SW 1271 (cell line): Measurements from ENCODE around the gene PHOX2A.
"Not testable (repeated sequence)": the region's sequence is repeated elsewhere in the genome, so short reads cannot be mapped to it uniquely, and the experiment has no call there.

Experiments
- DNase-seq, 2 experiments: peaks; one replicate each; lab custom pipeline; 2025; lab: John Stamatoyannopoulos, UW

The PHOX2A gene

DNA sequence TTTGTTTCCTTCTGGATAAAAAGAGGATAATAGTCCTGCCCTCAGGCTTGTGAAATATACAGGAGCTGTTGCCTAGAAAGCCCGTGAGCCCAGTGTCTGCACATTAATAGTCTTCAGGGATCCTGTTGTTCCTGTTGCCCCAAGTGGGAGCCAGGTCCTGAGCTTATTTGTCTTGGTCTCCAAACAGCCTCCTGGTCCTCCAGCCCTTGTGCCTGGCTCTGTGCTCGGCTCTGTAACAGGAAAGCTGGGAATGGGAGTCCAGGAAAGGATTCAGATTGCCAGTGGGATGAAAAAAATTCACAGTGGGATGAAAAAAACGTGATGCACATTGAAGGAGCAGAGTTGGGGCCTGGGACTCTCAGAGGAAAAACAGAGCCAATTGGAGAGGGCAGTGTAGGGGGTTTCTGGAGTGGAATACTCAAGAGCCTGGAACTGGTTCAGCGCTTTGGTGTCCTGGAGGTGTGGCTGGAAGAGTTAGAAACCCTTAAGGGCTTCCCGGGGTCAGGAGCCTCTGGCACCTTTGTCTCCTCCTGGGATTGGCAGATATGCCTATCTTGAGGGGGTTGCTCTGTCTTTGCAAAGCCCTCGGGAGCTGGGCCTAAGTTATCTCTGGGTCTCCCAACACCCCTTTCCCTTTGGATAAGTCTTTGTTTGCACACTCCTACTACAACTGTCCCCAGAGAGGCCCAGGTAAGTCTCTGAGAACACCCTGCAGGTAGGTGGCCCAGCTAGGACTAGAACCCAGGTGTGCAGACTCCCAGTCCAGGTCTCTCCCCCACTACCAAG lies 21.7 kb downstream of the PHOX2A start:
- DNase-seq = no peak

DNA sequence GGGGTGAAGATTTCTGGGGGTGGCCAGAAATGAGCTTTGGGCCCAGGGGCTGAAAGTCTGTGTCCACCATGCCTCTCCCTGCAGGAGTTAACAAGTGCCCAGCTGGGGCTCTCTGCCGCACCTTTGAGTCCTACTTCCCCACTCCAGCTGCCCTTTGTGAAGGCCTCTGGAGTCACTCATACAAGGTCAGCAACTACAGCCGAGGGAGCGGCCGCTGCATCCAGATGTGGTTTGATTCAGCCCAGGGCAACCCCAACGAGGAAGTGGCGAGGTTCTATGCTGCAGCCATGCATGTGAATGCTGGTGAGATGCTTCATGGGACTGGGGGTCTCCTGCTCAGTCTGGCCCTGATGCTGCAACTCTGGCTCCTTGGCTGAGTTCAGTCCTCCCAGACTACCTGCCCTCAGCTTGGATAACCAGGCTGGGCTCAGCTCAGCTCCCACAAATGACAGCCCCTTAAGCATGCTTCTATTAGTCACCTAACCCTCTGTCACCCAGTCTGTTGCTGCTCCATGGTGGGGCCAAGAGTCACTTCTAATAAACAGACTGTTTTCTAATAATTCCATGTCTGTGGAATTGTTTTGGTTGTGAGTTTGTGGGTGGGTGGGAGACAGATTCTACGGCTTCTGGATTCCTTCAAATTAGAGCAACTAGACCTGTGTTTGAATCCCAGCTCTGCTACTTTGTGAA lies 22.4 kb downstream of the PHOX2A start:
- DNase-seq = no peak

DNA sequence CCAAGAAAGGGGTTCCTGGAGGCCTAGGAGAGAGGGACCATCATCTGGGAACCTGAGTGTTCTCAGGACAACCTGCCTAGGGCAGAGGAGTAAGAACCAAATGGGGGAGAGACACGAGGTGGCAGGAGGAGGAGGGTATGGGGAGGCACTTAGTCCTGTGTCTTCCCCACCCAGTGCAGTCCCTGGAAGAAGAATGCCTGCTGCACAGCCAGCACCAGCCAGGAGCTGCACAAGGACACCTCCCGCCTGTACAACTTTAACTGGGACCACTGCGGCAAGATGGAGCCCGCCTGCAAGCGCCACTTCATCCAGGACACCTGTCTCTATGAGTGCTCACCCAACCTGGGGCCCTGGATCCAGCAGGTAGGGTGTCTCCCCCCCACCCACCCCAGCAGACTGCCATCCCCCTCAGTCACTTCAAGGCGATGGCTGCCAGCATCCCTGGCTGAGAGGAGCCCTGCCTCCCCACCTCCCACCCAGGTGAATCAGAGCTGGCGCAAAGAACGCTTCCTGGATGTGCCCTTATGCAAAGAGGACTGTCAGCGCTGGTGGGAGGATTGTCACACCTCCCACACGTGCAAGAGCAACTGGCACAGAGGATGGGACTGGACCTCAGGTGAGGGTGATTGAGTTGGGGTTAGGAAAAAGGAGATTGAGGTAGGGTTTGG lies 23.1 kb downstream of the PHOX2A start:
- DNase-seq = no peak

GRCh38 chr11:72218251-72218745 lies 25.7 kb downstream of the PHOX2A start:
- DNase-seq = no peak

DNA sequence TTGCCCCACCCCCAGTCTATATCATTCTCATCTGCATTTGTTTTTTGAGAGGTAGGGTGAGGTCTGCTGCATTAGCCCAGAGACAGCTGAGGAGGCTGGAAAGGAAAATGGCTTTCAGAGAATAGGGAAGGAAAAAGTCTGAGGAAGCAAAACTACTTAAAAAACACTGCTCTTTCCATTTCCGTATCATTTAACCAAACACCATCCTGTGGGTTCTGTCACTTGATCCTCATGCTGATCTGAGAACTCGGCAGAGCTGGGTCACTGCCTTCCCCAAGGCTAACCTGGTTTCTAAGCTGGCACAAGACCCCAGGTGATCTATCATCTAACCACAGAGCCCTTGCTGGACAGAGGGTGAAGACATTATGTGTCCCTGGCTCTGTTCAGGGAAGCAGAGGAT lies 26.1 kb downstream of the PHOX2A start:
- DNase-seq = no peak

DNA sequence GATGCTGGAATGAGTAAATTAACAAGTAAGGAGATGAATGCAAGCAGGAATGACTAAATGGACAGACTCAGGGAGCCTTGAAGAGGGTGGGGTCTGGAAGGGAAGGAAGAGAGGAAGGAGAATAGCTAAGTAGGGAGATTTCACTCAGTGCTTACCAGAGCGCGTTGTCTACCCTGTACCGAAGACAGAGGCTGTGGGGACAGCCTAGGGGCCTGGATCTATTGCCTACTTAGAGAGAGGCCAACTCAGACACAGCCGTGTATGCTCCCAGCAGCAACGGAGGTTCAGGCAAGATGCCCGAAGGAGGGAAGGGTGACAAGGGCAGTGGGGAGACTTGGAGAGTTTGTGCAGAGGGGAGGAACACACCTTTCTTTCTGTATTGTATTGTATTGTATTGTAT lies 27.3 kb downstream of the PHOX2A start, which contains the start of gene FOLR2:
Gene FOLR2, plus strand, starts transcription at position 157 of the 400 bp plus-strand sequence. CDS start 1,791 bp downstream, outside the sequence.
- no peak for DNase-seq

DNA sequence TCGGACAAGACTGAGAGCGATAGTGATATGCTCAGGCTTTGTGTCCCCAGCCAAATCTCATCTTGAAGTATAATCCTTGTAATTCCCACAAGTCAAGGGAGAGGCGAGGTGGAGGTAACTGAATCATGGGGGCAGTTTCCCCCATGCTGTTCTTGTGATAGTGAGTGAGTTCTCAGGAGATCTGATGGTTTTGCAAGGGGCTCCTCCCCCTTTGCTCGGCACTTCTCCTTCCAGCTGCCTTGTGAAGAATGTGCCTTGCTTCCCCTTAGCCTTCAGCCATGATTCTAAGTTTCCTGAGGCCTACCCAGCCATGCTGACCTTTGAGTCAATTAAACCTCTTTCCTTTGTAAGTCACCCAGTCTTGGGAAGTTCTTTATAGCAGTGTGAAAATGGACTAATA lies 34.9 kb downstream of the PHOX2A start:
- no peak for DNase-seq

- DNase-seq = no peak
Observed at GRCh38 chr11:72208281-72208680, 35.7 kb downstream of the PHOX2A start.

DNA sequence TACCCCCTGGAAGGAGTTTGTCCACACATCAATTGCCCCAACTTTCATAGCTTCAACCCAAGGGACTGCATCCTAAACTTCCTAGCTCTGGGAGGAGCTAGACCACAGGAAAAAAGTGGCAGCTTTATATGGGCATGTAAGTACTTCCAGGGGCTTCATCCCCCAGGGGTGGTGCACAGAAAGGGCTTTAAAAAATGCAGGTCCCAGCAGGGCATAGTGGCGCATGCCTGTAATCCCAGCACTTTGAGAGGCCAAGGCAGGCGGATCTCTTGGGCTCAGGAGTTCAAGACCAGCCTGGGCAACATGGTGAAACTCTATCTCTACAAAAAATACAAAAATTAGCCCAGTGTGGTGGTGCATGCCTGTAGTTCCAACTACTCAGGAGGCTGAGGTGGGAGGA lies 37.2 kb downstream of the PHOX2A start:
- DNase-seq = not testable (repeated sequence)

GRCh38 chr11:72204886-72205285 lies 39.1 kb downstream of the PHOX2A start:
- DNase-seq = no peak

DNA sequence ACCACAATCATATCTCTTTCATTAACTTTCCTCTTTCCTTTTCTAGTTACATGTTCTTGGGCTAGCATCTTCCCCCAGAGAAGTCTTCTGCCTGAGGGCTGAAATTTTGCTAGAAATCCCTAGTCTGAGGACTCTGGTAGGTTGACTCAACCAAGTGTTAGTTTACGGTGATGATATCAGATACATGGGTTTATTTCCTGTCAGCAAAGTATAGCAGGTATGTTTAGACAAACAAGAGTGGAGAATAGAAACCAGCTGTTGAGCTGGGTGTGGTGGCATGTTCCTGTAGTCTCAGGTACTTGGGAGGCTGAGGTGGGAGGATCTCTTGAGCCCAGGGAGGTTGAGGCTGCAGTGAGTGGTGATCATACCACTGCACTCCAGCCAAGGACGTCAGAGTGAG lies 40.8 kb downstream of the PHOX2A start:
- no peak for DNase-seq

DNA sequence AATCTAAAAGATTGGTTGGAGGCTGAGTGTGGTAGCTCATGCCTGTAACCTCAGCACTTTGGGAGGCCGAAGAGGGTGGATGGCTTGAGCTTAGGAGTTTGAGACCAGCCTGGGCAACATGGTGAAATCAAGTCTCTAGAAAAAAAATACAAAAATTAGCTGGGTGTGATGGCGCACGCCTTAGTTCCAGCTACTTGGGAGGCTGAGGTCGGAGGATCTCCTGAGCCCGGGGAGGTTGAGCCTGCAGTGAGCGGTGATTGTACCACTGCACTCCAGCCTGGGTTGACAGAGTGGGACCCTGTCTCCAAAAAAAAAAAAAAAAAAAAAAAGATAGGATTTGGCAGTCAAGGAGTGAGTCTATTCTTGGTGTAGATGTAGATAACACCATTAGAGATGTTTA lies 41.4 kb downstream of the PHOX2A start:
- DNase-seq = no peak

- not testable (repeated sequence) for DNase-seq
Observed at GRCh38 chr11:72201445-72201844, 42.5 kb downstream of the PHOX2A start.

GRCh38 chr11:72195518-72196270 lies 48.3 kb downstream of the PHOX2A start:
- DNase-seq = no peak

GRCh38 chr11:72191961-72192381 lies 52.0 kb downstream of the PHOX2A start, which contains the start of gene FOLR1:
FOLR1 (plus strand) TSS chr11:72192140; CDS start chr11:72192174, 34 bp downstream.
- DNase-seq = no peak

DNA sequence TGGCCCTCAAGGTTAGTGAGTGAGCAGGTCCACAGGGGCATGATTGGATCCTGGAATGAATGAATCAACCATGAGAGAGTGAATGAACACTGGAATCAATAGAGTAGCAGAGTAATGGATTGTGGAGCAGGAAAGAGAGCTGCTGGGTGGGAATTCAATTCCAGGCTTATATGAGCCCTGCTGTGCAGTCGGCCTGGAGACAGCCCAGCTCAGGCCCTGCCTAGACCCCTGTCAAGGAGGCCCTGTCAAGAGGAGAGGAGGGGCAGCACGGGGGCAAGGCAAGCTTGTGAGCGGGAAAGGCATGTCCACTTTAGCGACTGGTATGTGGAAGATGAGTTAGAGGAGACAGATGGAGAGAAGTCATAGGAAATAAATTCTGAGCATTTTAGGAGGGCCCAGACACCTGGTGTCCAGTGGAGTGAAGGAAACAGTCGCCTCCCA lies 53.3 kb downstream of the PHOX2A start:
- DNase-seq = no peak

DNA sequence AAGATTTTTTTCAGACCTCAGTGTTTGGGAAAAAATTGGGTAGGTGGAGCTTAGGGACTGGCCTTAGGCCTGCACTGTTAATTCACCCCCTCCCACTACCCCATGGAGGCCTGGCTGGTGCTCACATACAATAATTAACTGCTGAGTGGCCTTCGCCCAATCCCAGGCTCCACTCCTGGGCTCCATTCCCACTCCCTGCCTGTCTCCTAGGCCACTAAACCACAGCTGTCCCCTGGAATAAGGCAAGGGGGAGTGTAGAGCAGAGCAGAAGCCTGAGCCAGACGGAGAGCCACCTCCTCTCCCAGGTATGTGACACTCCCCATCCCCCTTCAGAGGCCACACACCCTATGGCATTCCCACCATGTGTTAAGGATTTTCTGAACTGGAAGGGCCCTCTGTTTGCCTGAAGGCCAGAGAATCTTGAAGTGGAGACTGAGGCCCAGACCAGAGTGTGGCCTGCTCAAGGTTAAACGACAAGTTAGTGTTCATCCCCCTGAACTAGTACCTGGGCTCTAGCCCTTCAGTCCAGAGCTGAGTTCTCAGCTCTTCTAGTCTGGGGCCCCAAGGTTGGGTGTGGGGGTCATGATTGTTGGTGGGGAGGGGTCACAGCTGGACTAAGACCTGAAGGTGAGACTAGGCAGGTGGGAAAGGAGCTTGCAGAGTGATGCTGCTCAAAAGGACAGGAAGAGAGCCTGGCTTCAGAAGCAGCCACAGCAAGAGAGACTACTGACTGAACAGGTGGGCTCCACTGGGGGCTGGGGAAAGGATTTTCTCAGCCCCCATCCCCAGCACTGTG lies 54.3 kb downstream of the PHOX2A start:
- no peak for DNase-seq
